Measurements from ENCODE around the gene CCL18. TPM values are rescaled to one million over a fixed set of nuclear protein-coding genes. Genes with fewer than 3 reads are reported as not detected.

Gene CCL18
- total and polyA plus RNA-seq, 2 donors (not counting 3 experiments of a cell fraction or from before 2014, with no cell fraction given): not detected

GRCh38 chr17:36068524-36068923, 4.5 kb downstream of the CCL18 start:
- ChIA-PET POLR2A (no interaction called here), CTCF (interaction anchor here (0.9 to 11.3 kb wide), 2 partner anchors 17 to 95 kb away, joined by 3 to 467 read pairs; no protein-coding TSS in a partner anchor)
- Histone ChIP-seq H4K20me1 (replicated peaks; ENCODE audit: control insufficient read depth, extremely low read depth, insufficient read depth, low read length) (no peaks in the 10 kb centered on the region), H3K27ac (ENCODE audit: insufficient read depth, low read depth, low read length) (no peak overlapping the region), H3K27me3 (ENCODE audit: control insufficient read depth in 2 of 2, insufficient read depth in 2 of 2, low read length in 2 of 2) (no peaks in the 10 kb centered on the region), H3K9me3 (replicated peaks; ENCODE audit: control insufficient read depth, insufficient read depth, low read length) (no peaks in the 10 kb centered on the region), H3K9me1 (replicated peaks; ENCODE audit: control insufficient read depth, extremely low read depth, insufficient read depth, low read length) (no peaks in the 10 kb centered on the region), H3K4me1 (ENCODE audit: control insufficient read depth, extremely low read depth, insufficient read depth, low read length) (no peaks in the 10 kb centered on the region), H3K4me2 (ENCODE audit: insufficient read depth, low read length) (no peak overlapping the region), H3K4me3 (replicated peaks in 1 of 3; ENCODE audit: insufficient read depth in 1 of 3, low read depth in 1 of 3, low read length in 3 of 3) (no peak overlapping the region), H2AFZ (ENCODE audit: low read depth, low read length) (no peak overlapping the region), H3K9ac (replicated peaks; ENCODE audit: extremely low read depth, insufficient read depth, low read length) (no peak overlapping the region), H3K79me2 (ENCODE audit: control insufficient read depth, insufficient read depth, low read length) (no peaks in the 10 kb centered on the region), H3K36me3 (ENCODE audit: control insufficient read depth in 2 of 2, extremely low read depth in 1 of 2, insufficient read depth in 2 of 2, low read length in 2 of 2) (no peaks in the 10 kb centered on the region)
- TF ChIP-seq CTCF (IDR thresholded peaks at IDR 0.05; ENCODE audit: extremely low read depth in 1 of 2, insufficient read depth in 1 of 2, low read depth in 1 of 2, low read length in 2 of 2): no peak
- no peak for TF ChIP-seq MAX (IDR thresholded peaks at IDR 0.05; ENCODE audit: insufficient read depth, insufficient read length)
- no peak for TF ChIP-seq FOS (IDR thresholded peaks at IDR 0.05; ENCODE audit: borderline replicate concordance, insufficient read depth, low read length)
- TF ChIP-seq POLR2AphosphoS5 (IDR thresholded peaks at IDR 0.05; ENCODE audit: insufficient read depth, low read depth, low read length): no peak
- TF ChIP-seq EZH2 (IDR thresholded peaks at IDR 0.05; ENCODE audit: borderline replicate concordance, low read depth, low read length, severe bottlenecking): no peak
- no peak for TF ChIP-seq JUN (IDR thresholded peaks at IDR 0.05; ENCODE audit: borderline replicate concordance, insufficient read depth, insufficient read length, low read depth)
- no peak for TF ChIP-seq GATA2 (IDR thresholded peaks at IDR 0.05; ENCODE audit: insufficient read depth, insufficient read length, low read depth, low read length)
- no peak for TF ChIP-seq POLR2A (IDR thresholded peaks at IDR 0.05; ENCODE audit: low read depth, low read length)
- intact Hi-C loops (cut with micrococcal nuclease): no loop called here
- dilution Hi-C loops (cut with MboI; ENCODE audit: extremely low pct_ligation_motif_present, low sequenced_read_pairs): no loop called here
- DNase-seq (ENCODE audit: low read depth, low spot score) (no peak), FAIRE-seq (no peak)
- no TSS peak for BruUV-seq (replicated peaks)
